ENCODE results near the gene TSR1.

TSR1 gene

GRCh38 chr17:2336215-2336851, at the start of gene TSR1:
TSR1 (minus strand) TSS chr17:2336457; CDS start chr17:2336427, 30 bp downstream.
- peak; percentile 89 for DNase-seq

- no peak for DNase-seq
These were observed 49.3 kb upstream of the TSR1 start for GRCh38 chr17:2385240-2386210.

- DNase-seq: no peak
These were observed 48.3 kb upstream of the TSR1 start for GRCh38 chr17:2384439-2385127.

GRCh38 chr17:2383628-2384167, 47.4 kb upstream of the TSR1 start:
- no peak for DNase-seq

- no peak for DNase-seq
These were observed 44.8 kb upstream of the TSR1 start for GRCh38 chr17:2380950-2381649.

- DNase-seq: no peak
These were observed 44.1 kb upstream of the TSR1 start for GRCh38 chr17:2380226-2380922.

- no peak for DNase-seq
These were observed 43.4 kb upstream of the TSR1 start for GRCh38 chr17:2379489-2380225.

- no peak for DNase-seq
These were observed 42.6 kb upstream of the TSR1 start for GRCh38 chr17:2378905-2379304.

GRCh38 chr17:2377659-2378058, 41.4 kb upstream of the TSR1 start:
- DNase-seq: no peak

GRCh38 chr17:2376107-2376506, 39.9 kb upstream of the TSR1 start:
- DNase-seq: no peak

GRCh38 chr17:2375406-2375805, 39.1 kb upstream of the TSR1 start:
- no peak for DNase-seq

GRCh38 chr17:2374549-2375285, 38.5 kb upstream of the TSR1 start:
- DNase-seq: no peak

GRCh38 chr17:2373179-2373578, 36.9 kb upstream of the TSR1 start:
- DNase-seq: no peak

GRCh38 chr17:2372681-2373080, 36.4 kb upstream of the TSR1 start:
- no peak for DNase-seq

GRCh38 chr17:2372180-2372579, 35.9 kb upstream of the TSR1 start:
- DNase-seq: no peak

- no peak for DNase-seq
These were observed 35.2 kb upstream of the TSR1 start for GRCh38 chr17:2371183-2372130.

- DNase-seq: no peak
These were observed 33.9 kb upstream of the TSR1 start for GRCh38 chr17:2370211-2370589.

GRCh38 chr17:2369551-2370210, 33.4 kb upstream of the TSR1 start:
- DNase-seq: no peak

GRCh38 chr17:2369039-2369438, 32.8 kb upstream of the TSR1 start:
- DNase-seq: no peak

All from NCI-H1436 (cell line).